GM12865 (cell line): ENCODE measurements around the gene ARHGEF17.

Experiments
- DNase-seq: peaks from one replicate; pipeline ENCODE4 v3.0.0; 2010; ENCODE audit warnings: low read depth
- H3K4me3 ChIP-seq: 2 replicates; pipeline ENCODE4 v1.5.1; 2011; ENCODE audit warnings: mild to moderate bottlenecking, low read depth, low read length, control low read depth
- TF ChIP-seq, protein P1 (sequence below): IDR thresholded peaks from 2 replicates; pipeline ENCODE4 v1.5.1; 2011; ENCODE audit warnings: low read length, control low read depth, low read depth, inconsistent platforms; ENCODE audit not compliant: insufficient read depth; ENCODE audit errors: missing control alignments

ARHGEF17 gene

GRCh38 chr11:73293356-73293936 is 14.6 kb upstream of the ARHGEF17 start:
- H3K4me3 ChIP-seq = no peak overlapping the region
- TF ChIP-seq, protein P1, sequence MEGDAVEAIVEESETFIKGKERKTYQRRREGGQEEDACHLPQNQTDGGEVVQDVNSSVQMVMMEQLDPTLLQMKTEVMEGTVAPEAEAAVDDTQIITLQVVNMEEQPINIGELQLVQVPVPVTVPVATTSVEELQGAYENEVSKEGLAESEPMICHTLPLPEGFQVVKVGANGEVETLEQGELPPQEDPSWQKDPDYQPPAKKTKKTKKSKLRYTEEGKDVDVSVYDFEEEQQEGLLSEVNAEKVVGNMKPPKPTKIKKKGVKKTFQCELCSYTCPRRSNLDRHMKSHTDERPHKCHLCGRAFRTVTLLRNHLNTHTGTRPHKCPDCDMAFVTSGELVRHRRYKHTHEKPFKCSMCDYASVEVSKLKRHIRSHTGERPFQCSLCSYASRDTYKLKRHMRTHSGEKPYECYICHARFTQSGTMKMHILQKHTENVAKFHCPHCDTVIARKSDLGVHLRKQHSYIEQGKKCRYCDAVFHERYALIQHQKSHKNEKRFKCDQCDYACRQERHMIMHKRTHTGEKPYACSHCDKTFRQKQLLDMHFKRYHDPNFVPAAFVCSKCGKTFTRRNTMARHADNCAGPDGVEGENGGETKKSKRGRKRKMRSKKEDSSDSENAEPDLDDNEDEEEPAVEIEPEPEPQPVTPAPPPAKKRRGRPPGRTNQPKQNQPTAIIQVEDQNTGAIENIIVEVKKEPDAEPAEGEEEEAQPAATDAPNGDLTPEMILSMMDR = no peak
- no peak for DNase-seq

- no peak overlapping the region for H3K4me3 ChIP-seq
- DNase-seq = no peak
- TF ChIP-seq, protein P1 = no peak
These were observed 13.5 kb upstream of the ARHGEF17 start for GRCh38 chr11:73294604-73295003.

- DNase-seq = peak; percentile 78
- TF ChIP-seq, protein P1 = peak; percentile 99
- no peak overlapping the region for H3K4me3 ChIP-seq
These were observed 12.7 kb upstream of the ARHGEF17 start for GRCh38 chr11:73295241-73295995.

- TF ChIP-seq, protein P1 = no peak
- H3K4me3 ChIP-seq = no peak overlapping the region
- no peak for DNase-seq
These were observed 12.1 kb upstream of the ARHGEF17 start for GRCh38 chr11:73295996-73296318.

- no peak for DNase-seq
- no peak overlapping the region for H3K4me3 ChIP-seq
- TF ChIP-seq, protein P1 = no peak
These were observed 11.4 kb upstream of the ARHGEF17 start for GRCh38 chr11:73296501-73297230.

DNA sequence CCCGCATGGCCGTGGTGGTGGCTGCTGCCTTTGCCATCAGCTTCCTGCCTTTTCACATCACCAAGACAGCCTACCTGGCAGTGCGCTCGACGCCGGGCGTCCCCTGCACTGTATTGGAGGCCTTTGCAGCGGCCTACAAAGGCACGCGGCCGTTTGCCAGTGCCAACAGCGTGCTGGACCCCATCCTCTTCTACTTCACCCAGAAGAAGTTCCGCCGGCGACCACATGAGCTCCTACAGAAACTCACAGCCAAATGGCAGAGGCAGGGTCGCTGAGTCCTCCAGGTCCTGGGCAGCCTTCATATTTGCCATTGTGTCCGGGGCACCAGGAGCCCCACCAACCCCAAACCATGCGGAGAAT is 10.9 kb upstream of the ARHGEF17 start:
- TF ChIP-seq, protein P1 = no peak
- DNase-seq = no peak
- H3K4me3 ChIP-seq = no peak overlapping the region
